B cell (primary cell): ENCODE data around the gene WNK2. TPM values are rescaled to one million over a fixed set of nuclear protein-coding genes. Genes with fewer than 3 reads are reported as not detected.

Experiments used
- ATAC-seq: fragments of 200-7000 bp; cut with Tn5 transposase; one replicate; pipeline ENCODE4 v1.10.0; 2021; ENCODE audit warnings: low read depth, mild to moderate bottlenecking, moderate number of reproducible peaks, moderate library complexity
- CTCF ChIA-PET: fragments of 350-600 bp; sonication (Branson Sonifier 250); formaldehyde crosslinking; loops from one replicate; lab custom pipeline; 2021; ENCODE audit warnings: antibody characterized with exemption, inconsistent platforms; lab: Charles Lee
- POLR2A ChIA-PET: fragments of 350-600 bp; sonication (Branson Sonifier 250); formaldehyde crosslinking; loops from one replicate; lab custom pipeline; 2021; ENCODE audit warnings: antibody characterized with exemption; lab: Charles Lee
- DNase-seq: peaks from one replicate; pipeline ENCODE4 v3.0.0; 2013
- H2AFZ ChIP-seq: 2 replicates; pipeline ENCODE4 v1.6.1; 2012; ENCODE audit warnings: mild to moderate bottlenecking, low read depth, low read length; ENCODE audit not compliant: insufficient read depth, poor library complexity, severe bottlenecking
- H3K27ac ChIP-seq, 2 donors: 1 replicate in 1 of 2; 2 replicates in 1 of 2; pipeline ENCODE4 v1.5.1; 2012 to 2013; ENCODE audit warnings: low read length in 2 of 2, mild to moderate bottlenecking in 2 of 2, moderate library complexity in 1 of 2
- H3K27me3 ChIP-seq, 4 experiments: fragments of 200-600 bp in 1 of 4; sonication (generic) in 1 of 4; replicated peaks in 1 of 4; 1 replicate in 2 of 4; 2 replicates in 2 of 4; pipeline versions ENCODE4 v1.6.1 to v1.7.0; 2013 to 2016; ENCODE audit warnings: low read length in 3 of 4, mild to moderate bottlenecking in 2 of 4, mixed read lengths in 1 of 4, moderate library complexity in 1 of 4; ENCODE audit not compliant: insufficient read depth in 4 of 4, control insufficient read depth in 3 of 4; ENCODE audit errors: control extremely low read depth in 1 of 4
- H3K36me3 ChIP-seq, 2 experiments: replicated peaks in 1 of 2; 1 replicate in 1 of 2; 2 replicates in 1 of 2; pipeline versions ENCODE4 v1.6.1 to v1.7.1; 2013; ENCODE audit warnings: low read length in 1 of 2; ENCODE audit not compliant: insufficient read depth in 2 of 2, control insufficient read depth in 1 of 2; ENCODE audit errors: control extremely low read depth in 1 of 2, extremely low read depth in 1 of 2
- H3K4me1 ChIP-seq, 2 donors: fragments of 200-600 bp in 1 of 2; sonication (generic) in 1 of 2; 1 replicate in 1 of 2; 2 replicates in 1 of 2; pipeline versions ENCODE4 v1.5.1 to v1.6.1; 2013 to 2017; ENCODE audit warnings: low read length in 2 of 2; ENCODE audit not compliant: control insufficient read depth in 2 of 2, insufficient read depth in 2 of 2
- H3K4me2 ChIP-seq: replicated peaks from 2 replicates; pipeline ENCODE3; 2012; ENCODE audit warnings: mild to moderate bottlenecking, low read depth, low read length; ENCODE audit not compliant: poor library complexity, severe bottlenecking
- H3K4me3 ChIP-seq, 5 experiments: fragments of 200-600 bp in 1 of 5; sonication (generic) in 1 of 5; 1 replicate in 3 of 5; 2 replicates in 2 of 5; pipeline versions ENCODE4 v1.5.1 to v1.7.0; 2011 to 2016; ENCODE audit warnings: low read length in 4 of 5, mild to moderate bottlenecking in 4 of 5, low read depth in 2 of 5, control low read depth in 1 of 5, moderate library complexity in 1 of 5; ENCODE audit not compliant: insufficient read depth in 1 of 5; ENCODE audit errors: control extremely low read depth in 1 of 5, extremely low read depth in 1 of 5
- H3K79me2 ChIP-seq: fragments of 200-600 bp; sonication (generic); one replicate; pipeline ENCODE4 v1.6.0; 2016; ENCODE audit warnings: low read length; ENCODE audit not compliant: control insufficient read depth, insufficient read depth
- H3K9ac ChIP-seq: fragments of 200-600 bp; sonication (generic); 2 replicates; pipeline ENCODE4 v1.6.1; 2017; ENCODE audit warnings: mild to moderate bottlenecking, low read length, moderate library complexity
- H3K9me3 ChIP-seq, 3 donors: one replicate each; pipeline versions ENCODE4 v1.6.1 to v1.7.1; 2013; ENCODE audit warnings: low read length in 2 of 3; ENCODE audit not compliant: control insufficient read depth in 2 of 3, insufficient read depth in 1 of 3; ENCODE audit errors: control extremely low read depth in 1 of 3
- H4K20me1 ChIP-seq: 2 replicates; pipeline ENCODE4 v1.6.0; 2012; ENCODE audit warnings: mild to moderate bottlenecking, low read length; ENCODE audit not compliant: insufficient read depth, control insufficient read depth, poor library complexity, severe bottlenecking
- H3K27ac Mint-ChIP-seq: one replicate; pipeline ENCODE4 v1.8.0; 2021; ENCODE audit warnings: mixed read lengths
- H3K27me3 Mint-ChIP-seq: one replicate; pipeline ENCODE4 v1.8.0; 2021; ENCODE audit warnings: mixed read lengths
- H3K4me1 Mint-ChIP-seq: one replicate; pipeline ENCODE4 v1.8.0; 2021; ENCODE audit warnings: mixed read lengths
- H3K4me3 Mint-ChIP-seq: one replicate; pipeline ENCODE4 v1.8.0; 2021; ENCODE audit warnings: mixed read lengths
- H3K9me3 Mint-ChIP-seq: one replicate; pipeline ENCODE4 v1.8.0; 2022; ENCODE audit warnings: mixed read lengths; ENCODE audit not compliant: insufficient read depth
- CTCF ChIP-seq: fragments of 200-600 bp; IDR thresholded peaks from one replicate; pipeline ENCODE4 v1.8.0; 2022; ENCODE audit warnings: antibody characterized with exemption, mild to moderate bottlenecking
- EZH2 ChIP-seq: IDR thresholded peaks from 2 replicates; pipeline ENCODE4 v1.6.1; 2012; ENCODE audit warnings: borderline replicate concordance, low read depth, mild to moderate bottlenecking, moderate library complexity, low read length; ENCODE audit not compliant: insufficient read depth, poor library complexity, severe bottlenecking
- WGBS: methylation state at CpG from one replicate; pipeline ENCODE4 v1.1.5; 2013; ENCODE audit warnings: missing lambda C conversion rate; ENCODE audit not compliant: insufficient coverage; 5-methylcytosine and 5-hydroxymethylcytosine counted together
- intact Hi-C: fragments of 100-400 bp; cut with micrococcal nuclease; formaldehyde crosslinking; loops from one replicate; pipeline ENCODE4 v1.10.0; 2022
- polyA plus RNA-seq: library from polyadenylated mRNA; depleted of rRNA; stranded (reverse); fragments of >200 nt; gene quantifications from 2 replicates; pipeline ENCODE4 v1.2.3, GENCODE V29; 2012
- total RNA-seq, 2 donors: library from RNA; stranded (reverse); fragments of 120-200 nt in 1 of 2; gene quantifications; 1 replicate in 1 of 2; 2 replicates in 1 of 2; pipeline versions ENCODE4 v1.2.3 to v1.2.4, GENCODE V29; 2013 to 2022

The WNK2 gene
- total and polyA plus RNA-seq, 2 donors (not counting 1 experiment from before 2014, with no cell fraction given): 0.49 TPM; not detected in 1

GRCh38 chr9:93329629-93330280 is 145.8 kb downstream of the WNK2 start:
- DNase-seq: no peak
- Histone ChIP-seq H3K4me3 (no peak overlapping the region), H3K9ac (no peak overlapping the region), H3K36me3 (no peaks in the 10 kb centered on the region), H3K9me3 (peaks cover 0 to 4% (median 0%) of the 10 kb centered on the region in 3 donors), H2AFZ (no peak overlapping the region), H3K27ac (no peak overlapping the region), H4K20me1 (no peaks in the 10 kb centered on the region), H3K4me2 (no peak overlapping the region), H3K79me2 (no peaks in the 10 kb centered on the region), H3K27me3 (peaks cover 0 to 1% (median 0%) of the 10 kb centered on the region in 4 experiments), H3K4me1 (no peaks in the 10 kb centered on the region)
- 100% methylated on average over 1 of the region's 7 CpGs for WGBS
- no peak overlapping the region for H3K27ac Mint-ChIP-seq
- ATAC-seq: no peak
- intact Hi-C loops: no loop called here
- H3K9me3 Mint-ChIP-seq: no peaks in the 10 kb centered on the region
- TF ChIP-seq CTCF (no peak), EZH2 (no peak)
- H3K27me3 Mint-ChIP-seq: peaks cover 27% of the 10 kb centered on the region
- ChIA-PET POLR2A (no interaction called here), CTCF (no interaction called here)
- H3K4me1 Mint-ChIP-seq: no peaks in the 10 kb centered on the region
- no peak overlapping the region for H3K4me3 Mint-ChIP-seq

DNA sequence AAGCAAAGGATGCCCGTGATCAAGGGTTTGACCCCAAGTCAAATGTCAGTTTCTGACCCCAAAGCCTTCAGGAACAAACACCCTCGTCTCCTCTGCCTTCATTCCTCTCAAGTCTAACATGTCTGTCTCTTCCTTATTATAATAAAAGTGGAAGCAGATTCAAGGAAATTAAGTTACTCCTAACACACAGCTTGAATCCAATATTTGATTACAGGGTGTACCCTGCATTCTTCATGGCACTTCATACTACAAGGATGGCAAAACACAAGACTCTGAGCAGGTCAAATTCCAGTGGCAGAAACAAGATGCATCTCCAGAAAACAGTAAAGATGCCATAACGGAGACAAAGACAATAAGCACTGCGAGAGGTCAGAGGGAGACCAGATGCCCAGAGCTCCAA is 148.4 kb downstream of the WNK2 start:
- intact Hi-C loops: no loop called here
- H3K27ac ChIP-seq: no peak overlapping the region
- H4K20me1 ChIP-seq: no peaks in the 10 kb centered on the region
- no peaks in the 10 kb centered on the region for H3K79me2 ChIP-seq
- no peak overlapping the region for H2AFZ ChIP-seq
- Mint-ChIP-seq H3K27me3 (peaks cover 16% of the 10 kb centered on the region), H3K4me3 (no peak overlapping the region), H3K27ac (no peak overlapping the region), H3K9me3 (no peaks in the 10 kb centered on the region), H3K4me1 (no peaks in the 10 kb centered on the region)
- H3K4me1 ChIP-seq: no peaks in the 10 kb centered on the region
- TF ChIP-seq CTCF (no peak), EZH2 (no peak)
- no peak overlapping the region for H3K4me3 ChIP-seq
- no peak for ATAC-seq
- CTCF ChIA-PET: no interaction called here
- no peak overlapping the region for H3K4me2 ChIP-seq
- 88% methylated on average over 3 of the region's 4 CpGs for WGBS
- no peak overlapping the region for H3K9ac ChIP-seq
- peaks cover 0 to 3% (median 0%) of the 10 kb centered on the region in 4 experiments for H3K27me3 ChIP-seq
- no peak for DNase-seq
- no peaks in the 10 kb centered on the region for H3K36me3 ChIP-seq
- POLR2A ChIA-PET: no interaction called here
- H3K9me3 ChIP-seq: peaks cover 0 to 11% (median under 1%) of the 10 kb centered on the region in 3 donors
